Lower leg skin (tissue), 4 donors: ENCODE data around the gene INHBB. TPM values are rescaled to one million over a fixed set of nuclear protein-coding genes. Genes with fewer than 3 reads are reported as not detected.

Experiments
- DNase-seq, 2 donors: peaks; one replicate each; pipeline ENCODE4 v3.0.0-alpha.2; 2019; ENCODE audit warnings: low spot score in 2 of 2
- H3K4me3 ChIP-seq: fragments of 200-600 bp; sonication (generic); 2 replicates; pipeline ENCODE4 v1.5.1; 2017; ENCODE audit warnings: mild to moderate bottlenecking, low read depth; ENCODE audit not compliant: poor library complexity, severe bottlenecking
- POLR2A ChIP-seq, 2 donors: fragments of 450-650 bp; IDR thresholded peaks; one replicate each; pipeline ENCODE4 v1.6.1; 2016 to 2017; ENCODE audit warnings: antibody characterized with exemption in 2 of 2, mild to moderate bottlenecking in 1 of 2, moderate library complexity in 1 of 2
- WGBS, 2 donors: methylation state at CpG; one replicate each; pipeline ENCODE4 v1.1.5; 2018; 5-methylcytosine and 5-hydroxymethylcytosine counted together
- intact Hi-C: fragments of 100-400 bp; cut with DNase I; formaldehyde crosslinking; loops from one replicate; pipeline ENCODE4 v1.15.0; 2023; ENCODE audit warnings: low total_unique reads
- total RNA-seq, 4 donors: library from RNA; depleted of rRNA; stranded (reverse); fragments of >200 nt; gene quantifications; one replicate each; pipeline ENCODE4 v1.1.0, GENCODE V29; 2016
- TF ChIP-seq, protein P1 (sequence below), 3 donors: fragments of 450-650 bp; IDR thresholded peaks; one replicate each; pipeline ENCODE4 v1.5.1; 2016; ENCODE audit warnings: antibody characterized with exemption in 3 of 3, mild to moderate bottlenecking in 3 of 3, moderate library complexity in 2 of 3

Gene INHBB
- total RNA-seq, 4 donors from 2014 or later, result 9.4 to 47.9 (median 25.0) TPM

DNA sequence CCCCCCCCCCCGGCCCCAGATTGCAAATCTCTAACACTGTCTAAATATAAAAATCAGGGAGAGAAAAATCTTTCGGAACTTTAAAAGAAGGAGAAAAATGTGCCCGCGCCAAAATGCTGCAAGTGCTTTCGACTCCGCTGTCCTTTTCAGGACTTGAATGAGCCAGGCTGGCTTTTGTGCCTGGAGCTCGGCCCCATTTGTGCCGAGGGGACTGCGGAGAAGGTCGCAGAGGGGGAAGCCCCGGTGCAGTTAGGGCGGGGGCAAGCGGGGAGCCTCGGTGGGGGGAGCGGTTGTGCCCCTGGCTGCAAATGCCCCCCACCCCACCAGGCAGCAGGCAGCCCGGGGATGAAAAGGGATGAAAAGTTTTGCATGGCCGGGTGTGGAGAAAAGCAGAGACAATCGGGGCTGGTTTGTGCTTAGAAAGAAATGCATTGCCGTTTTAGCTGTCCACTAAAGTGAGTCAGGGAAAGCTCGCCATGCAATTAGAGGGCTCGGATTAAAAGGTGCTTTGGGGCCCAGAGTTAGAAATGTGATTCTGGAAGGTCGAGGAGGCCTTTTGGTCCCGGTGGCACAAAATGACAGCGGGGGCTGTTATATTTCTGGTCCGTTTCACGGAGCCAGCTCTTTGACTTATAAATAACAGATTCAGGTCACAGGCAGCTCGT lies 1.6 kb downstream of the INHBB start:
- 13 to 16% methylated on average over 27 of the region's 27 CpGs for WGBS, 2 donors
- H3K4me3 ChIP-seq, result peak overlapping the region; percentile 13
- TF ChIP-seq POLR2A (IDR thresholded peaks at IDR 0.05), result no peak
- TF ChIP-seq, protein P1, sequence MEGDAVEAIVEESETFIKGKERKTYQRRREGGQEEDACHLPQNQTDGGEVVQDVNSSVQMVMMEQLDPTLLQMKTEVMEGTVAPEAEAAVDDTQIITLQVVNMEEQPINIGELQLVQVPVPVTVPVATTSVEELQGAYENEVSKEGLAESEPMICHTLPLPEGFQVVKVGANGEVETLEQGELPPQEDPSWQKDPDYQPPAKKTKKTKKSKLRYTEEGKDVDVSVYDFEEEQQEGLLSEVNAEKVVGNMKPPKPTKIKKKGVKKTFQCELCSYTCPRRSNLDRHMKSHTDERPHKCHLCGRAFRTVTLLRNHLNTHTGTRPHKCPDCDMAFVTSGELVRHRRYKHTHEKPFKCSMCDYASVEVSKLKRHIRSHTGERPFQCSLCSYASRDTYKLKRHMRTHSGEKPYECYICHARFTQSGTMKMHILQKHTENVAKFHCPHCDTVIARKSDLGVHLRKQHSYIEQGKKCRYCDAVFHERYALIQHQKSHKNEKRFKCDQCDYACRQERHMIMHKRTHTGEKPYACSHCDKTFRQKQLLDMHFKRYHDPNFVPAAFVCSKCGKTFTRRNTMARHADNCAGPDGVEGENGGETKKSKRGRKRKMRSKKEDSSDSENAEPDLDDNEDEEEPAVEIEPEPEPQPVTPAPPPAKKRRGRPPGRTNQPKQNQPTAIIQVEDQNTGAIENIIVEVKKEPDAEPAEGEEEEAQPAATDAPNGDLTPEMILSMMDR (IDR thresholded peaks at IDR 0.05), result no peak
- intact Hi-C loops, result loop anchor here (10.0 kb wide), 2 partner anchors 97 to 207 kb away; no protein-coding TSS in a partner anchor
- no peak for DNase-seq

DNA sequence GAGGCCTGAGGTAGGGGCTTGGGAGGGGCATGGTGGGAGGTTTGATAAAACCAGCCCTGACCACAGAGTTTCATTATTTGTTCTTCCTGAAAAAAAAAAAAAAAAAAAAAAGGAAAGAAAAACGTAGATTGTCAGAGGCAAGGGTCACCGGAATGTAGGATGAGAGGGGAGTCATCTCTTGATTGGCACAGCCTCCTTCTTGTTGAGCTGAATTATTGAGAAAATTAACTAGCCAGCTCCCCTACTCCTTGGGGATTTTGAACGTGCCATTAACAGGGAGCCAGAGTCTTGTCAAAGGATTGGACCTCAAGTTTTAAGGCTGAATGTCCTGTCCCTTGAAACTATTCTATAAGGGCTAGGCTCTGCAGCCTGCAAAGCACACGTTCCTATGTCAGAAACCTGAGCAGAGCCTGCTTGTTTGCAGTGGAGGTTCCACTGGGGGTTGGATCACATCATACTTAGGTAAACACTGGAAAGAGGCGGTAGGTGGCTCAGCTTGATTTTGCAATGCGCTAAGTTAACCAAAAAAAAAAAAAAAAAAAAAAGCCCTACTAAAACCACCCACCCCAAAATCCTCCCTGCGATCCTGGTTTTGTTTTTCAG lies 2.3 kb downstream of the INHBB start:
- TF ChIP-seq, protein P1 (IDR thresholded peaks at IDR 0.05), result no peak
- TF ChIP-seq POLR2A (IDR thresholded peaks at IDR 0.05), result no peak
- WGBS, 2 donors, result 51 to 60% methylated on average over 7 of the region's 7 CpGs
- H3K4me3 ChIP-seq, result no peak overlapping the region
- intact Hi-C loops, result loop anchor here (10.0 kb wide), 2 partner anchors 97 to 207 kb away; no protein-coding TSS in a partner anchor
- DNase-seq, result no peak

DNA sequence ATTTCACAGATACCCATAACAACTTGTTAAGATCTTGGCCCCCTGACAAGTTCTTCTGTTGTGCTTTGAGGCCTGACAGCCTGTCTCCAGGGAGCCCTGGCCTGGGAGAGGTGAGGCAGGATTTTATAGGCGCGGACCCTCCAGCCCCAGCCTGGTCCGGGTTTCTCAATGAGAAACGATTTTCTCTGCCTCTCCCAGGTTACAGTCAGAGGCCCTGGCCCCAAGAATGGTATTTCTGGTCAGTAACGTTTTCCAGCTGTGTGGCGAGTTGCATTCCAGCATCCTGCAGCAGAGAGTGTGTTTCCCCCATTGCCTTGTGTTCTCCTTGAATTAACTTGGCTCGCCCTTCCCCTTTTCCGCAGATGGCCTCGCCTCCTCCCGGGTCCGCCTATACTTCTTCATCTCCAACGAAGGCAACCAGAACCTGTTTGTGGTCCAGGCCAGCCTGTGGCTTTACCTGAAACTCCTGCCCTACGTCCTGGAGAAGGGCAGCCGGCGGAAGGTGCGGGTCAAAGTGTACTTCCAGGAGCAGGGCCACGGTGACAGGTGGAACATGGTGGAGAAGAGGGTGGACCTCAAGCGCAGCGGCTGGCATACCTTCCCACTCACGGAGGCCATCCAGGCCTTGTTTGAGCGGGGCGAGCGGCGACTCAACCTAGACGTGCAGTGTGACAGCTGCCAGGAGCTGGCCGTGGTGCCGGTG lies 3.0 kb downstream of the INHBB start:
- intact Hi-C loops, result loop anchor here (10.0 kb wide), 2 partner anchors 96 to 206 kb away; no protein-coding TSS in a partner anchor
- no peak for DNase-seq

DNA sequence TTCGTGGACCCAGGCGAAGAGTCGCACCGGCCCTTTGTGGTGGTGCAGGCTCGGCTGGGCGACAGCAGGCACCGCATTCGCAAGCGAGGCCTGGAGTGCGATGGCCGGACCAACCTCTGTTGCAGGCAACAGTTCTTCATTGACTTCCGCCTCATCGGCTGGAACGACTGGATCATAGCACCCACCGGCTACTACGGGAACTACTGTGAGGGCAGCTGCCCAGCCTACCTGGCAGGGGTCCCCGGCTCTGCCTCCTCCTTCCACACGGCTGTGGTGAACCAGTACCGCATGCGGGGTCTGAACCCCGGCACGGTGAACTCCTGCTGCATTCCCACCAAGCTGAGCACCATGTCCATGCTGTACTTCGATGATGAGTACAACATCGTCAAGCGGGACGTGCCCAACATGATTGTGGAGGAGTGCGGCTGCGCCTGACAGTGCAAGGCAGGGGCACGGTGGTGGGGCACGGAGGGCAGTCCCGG lies 3.5 kb downstream of the INHBB start:
- no peak for TF ChIP-seq POLR2A (IDR thresholded peaks at IDR 0.05)
- TF ChIP-seq, protein P1 (IDR thresholded peaks at IDR 0.05), result no peak
- intact Hi-C loops, result loop anchor here (10.0 kb wide), 2 partner anchors 95 to 205 kb away; no protein-coding TSS in a partner anchor
- 89 to 92% methylated on average over 30 to 31 of the region's 31 CpGs for WGBS, 2 donors
- no peak for DNase-seq
- H3K4me3 ChIP-seq, result no peak overlapping the region

More for the DNA sequence above, 3.0 kb downstream of the INHBB start:
- no peak overlapping the region for H3K4me3 ChIP-seq
- no peak for TF ChIP-seq POLR2A (IDR thresholded peaks at IDR 0.05)
- TF ChIP-seq, protein P1 (IDR thresholded peaks at IDR 0.05), result no peak
- 67 to 72% methylated on average over 17 to 27 of the region's 27 CpGs for WGBS, 2 donors

DNA sequence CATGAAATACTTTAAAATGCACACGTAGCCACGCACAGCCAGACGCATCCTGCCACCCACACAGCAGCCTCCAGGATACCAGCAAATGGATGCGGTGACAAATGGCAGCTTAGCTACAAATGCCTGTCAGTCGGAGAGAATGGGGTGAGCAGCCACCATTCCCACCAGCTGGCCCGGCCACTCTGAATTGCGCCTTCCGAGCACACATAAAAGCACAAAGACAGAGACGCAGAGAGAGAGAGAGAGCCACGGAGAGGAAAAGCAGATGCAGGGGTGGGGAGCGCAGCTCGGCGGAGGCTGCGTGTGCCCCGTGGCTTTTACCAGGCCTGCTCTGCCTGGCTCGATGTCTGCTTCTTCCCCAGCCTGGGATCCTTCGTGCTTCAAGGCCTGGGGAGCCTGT lies 4.1 kb downstream of the INHBB start:
- DNase-seq, result no peak
- no peak overlapping the region for H3K4me3 ChIP-seq
- intact Hi-C loops, result no loop called here
- WGBS, 2 donors, result 78 to 84% methylated on average over 17 of the region's 17 CpGs
- no peak for TF ChIP-seq POLR2A (IDR thresholded peaks at IDR 0.05)
- TF ChIP-seq, protein P1 (IDR thresholded peaks at IDR 0.05), result no peak
